ENCODE measurements around the gene VAPA.

- TF ChIP-seq CTCF (IDR thresholded peaks at IDR 0.05) (no peak), POLR2AphosphoS5 (IDR thresholded peaks at IDR 0.05; ENCODE audit: insufficient read depth in 1 of 2, low read depth in 1 of 2) (no peak)
Observed at GRCh38 chr18:9876212-9876866, 37.5 kb upstream of the VAPA start.

Data from vagina (tissue), 2 donors.